SU-DHL-6 (cell line): ENCODE results near the gene CKS1B.

Source experiments
- EZH2phosphoT487 ChIP-seq: fragments of 200-600 bp; sonication (generic), shearing (Covaris generic); conservative IDR thresholded peaks from 2 replicates; pipeline ENCODE4 v1.6.1; 2018; ENCODE audit warnings: mild to moderate bottlenecking, antibody characterized with exemption, low read length, moderate library complexity, mixed read lengths
- TF ChIP-seq, protein P1 (sequence below): fragments of 200-600 bp; sonication (generic); IDR thresholded peaks from one replicate; pipeline ENCODE4 v1.5.1; 2017; ENCODE audit warnings: antibody characterized with exemption, mild to moderate bottlenecking, low read length, moderate library complexity; ENCODE audit not compliant: insufficient read depth, poor library complexity, severe bottlenecking

GRCh38 chr1:154941333-154942013, 33.0 kb upstream of the CKS1B start:
- TF ChIP-seq, protein P1, sequence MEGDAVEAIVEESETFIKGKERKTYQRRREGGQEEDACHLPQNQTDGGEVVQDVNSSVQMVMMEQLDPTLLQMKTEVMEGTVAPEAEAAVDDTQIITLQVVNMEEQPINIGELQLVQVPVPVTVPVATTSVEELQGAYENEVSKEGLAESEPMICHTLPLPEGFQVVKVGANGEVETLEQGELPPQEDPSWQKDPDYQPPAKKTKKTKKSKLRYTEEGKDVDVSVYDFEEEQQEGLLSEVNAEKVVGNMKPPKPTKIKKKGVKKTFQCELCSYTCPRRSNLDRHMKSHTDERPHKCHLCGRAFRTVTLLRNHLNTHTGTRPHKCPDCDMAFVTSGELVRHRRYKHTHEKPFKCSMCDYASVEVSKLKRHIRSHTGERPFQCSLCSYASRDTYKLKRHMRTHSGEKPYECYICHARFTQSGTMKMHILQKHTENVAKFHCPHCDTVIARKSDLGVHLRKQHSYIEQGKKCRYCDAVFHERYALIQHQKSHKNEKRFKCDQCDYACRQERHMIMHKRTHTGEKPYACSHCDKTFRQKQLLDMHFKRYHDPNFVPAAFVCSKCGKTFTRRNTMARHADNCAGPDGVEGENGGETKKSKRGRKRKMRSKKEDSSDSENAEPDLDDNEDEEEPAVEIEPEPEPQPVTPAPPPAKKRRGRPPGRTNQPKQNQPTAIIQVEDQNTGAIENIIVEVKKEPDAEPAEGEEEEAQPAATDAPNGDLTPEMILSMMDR = no peak
- no peak for TF ChIP-seq EZH2phosphoT487
